Astrocyte of the cerebellum (primary cell): Measurements from ENCODE around the gene SPATA6L.

Source experiments
- DNase-seq: peaks from one replicate; pipeline ENCODE4 v3.0.0-alpha.2; 2011; ENCODE audit warnings: low read depth
- H3K4me3 ChIP-seq: 2 replicates; pipeline ENCODE4 v1.5.1; 2011; ENCODE audit warnings: mild to moderate bottlenecking, low read depth, low read length, moderate library complexity
- in situ Hi-C: cut with HindIII; loops from 2 replicates; pipeline ENCODE4 v1.10.0; 2017; ENCODE audit warnings: low sequenced_read_pairs
- TF ChIP-seq, protein P1 (sequence below): IDR thresholded peaks from 2 replicates; pipeline ENCODE4 v1.5.1; 2012; ENCODE audit warnings: low read length, low read depth, moderate library complexity, mild to moderate bottlenecking; ENCODE audit errors: missing control alignments

SPATA6L gene

DNA sequence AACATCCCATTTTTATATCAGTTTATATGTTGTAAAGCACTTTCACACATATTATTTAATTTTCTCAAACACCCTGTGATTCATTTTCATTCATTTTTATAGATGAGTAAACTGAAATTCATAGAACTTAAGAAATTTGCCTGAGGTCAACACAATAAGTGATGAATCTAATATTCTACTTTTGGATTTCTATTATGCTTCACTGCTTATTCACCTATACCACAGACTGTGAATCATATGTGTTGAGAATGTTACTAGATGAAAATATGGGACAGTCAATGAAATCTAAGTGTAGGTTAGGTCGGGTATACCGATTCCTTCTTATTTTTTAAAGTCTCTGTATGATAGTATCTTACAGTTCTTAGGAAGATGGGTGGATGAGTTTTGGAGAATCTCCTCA lies 37.8 kb upstream of the SPATA6L start:
- DNase-seq = no peak
- TF ChIP-seq, protein P1, sequence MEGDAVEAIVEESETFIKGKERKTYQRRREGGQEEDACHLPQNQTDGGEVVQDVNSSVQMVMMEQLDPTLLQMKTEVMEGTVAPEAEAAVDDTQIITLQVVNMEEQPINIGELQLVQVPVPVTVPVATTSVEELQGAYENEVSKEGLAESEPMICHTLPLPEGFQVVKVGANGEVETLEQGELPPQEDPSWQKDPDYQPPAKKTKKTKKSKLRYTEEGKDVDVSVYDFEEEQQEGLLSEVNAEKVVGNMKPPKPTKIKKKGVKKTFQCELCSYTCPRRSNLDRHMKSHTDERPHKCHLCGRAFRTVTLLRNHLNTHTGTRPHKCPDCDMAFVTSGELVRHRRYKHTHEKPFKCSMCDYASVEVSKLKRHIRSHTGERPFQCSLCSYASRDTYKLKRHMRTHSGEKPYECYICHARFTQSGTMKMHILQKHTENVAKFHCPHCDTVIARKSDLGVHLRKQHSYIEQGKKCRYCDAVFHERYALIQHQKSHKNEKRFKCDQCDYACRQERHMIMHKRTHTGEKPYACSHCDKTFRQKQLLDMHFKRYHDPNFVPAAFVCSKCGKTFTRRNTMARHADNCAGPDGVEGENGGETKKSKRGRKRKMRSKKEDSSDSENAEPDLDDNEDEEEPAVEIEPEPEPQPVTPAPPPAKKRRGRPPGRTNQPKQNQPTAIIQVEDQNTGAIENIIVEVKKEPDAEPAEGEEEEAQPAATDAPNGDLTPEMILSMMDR = no peak
- no peak overlapping the region for H3K4me3 ChIP-seq
- in situ Hi-C loops = loop anchor here (5.0 kb wide), 1 partner anchor 77 kb away; no protein-coding TSS in a partner anchor

DNA sequence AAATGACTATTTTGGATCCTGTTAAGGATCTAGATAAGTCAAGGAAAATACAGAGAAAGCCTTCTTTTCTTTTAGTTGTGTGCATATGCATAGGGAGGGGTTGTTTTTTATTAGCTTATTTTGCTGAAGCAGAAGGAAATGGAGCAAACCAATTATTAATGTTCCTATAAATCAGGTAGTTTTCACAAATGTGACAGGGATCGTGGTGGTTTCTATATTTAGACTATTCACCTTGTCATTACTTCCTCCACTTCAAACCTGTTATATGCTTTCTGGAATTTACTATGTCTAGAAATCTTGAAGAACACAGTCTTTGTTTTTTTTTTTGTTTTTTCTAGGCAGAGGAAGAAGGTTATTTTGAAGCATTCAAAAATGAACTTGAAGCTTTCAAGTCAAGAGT lies 35.2 kb upstream of the SPATA6L start:
- in situ Hi-C loops = loop anchor here (5.0 kb wide), 1 partner anchor 74 kb away; no protein-coding TSS in a partner anchor
- H3K4me3 ChIP-seq = no peak overlapping the region
- TF ChIP-seq, protein P1 = no peak

DNA sequence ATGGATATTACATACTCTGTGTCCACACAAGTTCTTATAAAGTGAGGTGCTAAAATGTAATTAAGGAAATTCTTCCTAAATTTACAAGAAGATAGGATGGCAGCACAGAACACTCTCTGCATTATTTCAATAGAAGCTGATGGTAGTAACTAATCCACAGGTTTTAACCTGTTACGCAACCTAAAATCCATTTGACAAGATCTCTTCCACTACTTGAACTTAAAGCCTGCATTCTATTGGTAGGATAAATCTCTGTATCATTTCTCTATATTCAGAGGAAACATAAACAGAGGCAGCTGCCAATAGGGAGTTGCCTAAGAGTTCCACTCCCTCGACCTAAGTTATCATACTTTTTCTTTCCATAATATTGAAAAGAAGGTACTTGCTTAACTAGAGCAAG lies 34.7 kb upstream of the SPATA6L start:
- in situ Hi-C loops = loop anchor here (5.0 kb wide), 1 partner anchor 74 kb away; no protein-coding TSS in a partner anchor
- H3K4me3 ChIP-seq = no peak overlapping the region
- no peak for DNase-seq
- TF ChIP-seq, protein P1 = no peak

More for the DNA sequence above, 35.2 kb upstream of the SPATA6L start:
- DNase-seq = no peak

DNA sequence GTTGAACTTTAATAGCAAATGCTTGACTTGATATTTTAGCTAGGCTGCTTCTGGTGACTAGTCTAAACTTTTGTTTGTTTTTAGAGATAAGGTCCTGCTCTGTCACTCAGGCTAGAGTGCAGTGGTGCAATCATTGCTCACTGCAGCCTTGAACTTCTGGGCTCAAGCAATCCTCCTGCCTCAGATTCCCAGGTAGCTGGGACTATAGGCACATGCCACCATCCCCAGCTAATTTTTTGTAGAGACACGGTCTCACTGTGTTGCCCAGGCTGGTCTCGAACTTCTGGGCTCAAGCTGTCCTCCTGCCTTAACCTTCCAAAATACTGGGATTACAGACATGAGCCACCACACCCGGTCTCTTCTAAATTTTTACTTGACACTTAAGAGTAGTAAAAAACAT lies 33.8 kb upstream of the SPATA6L start:
- no peak overlapping the region for H3K4me3 ChIP-seq
- in situ Hi-C loops = loop anchor here (5.0 kb wide), 1 partner anchor 73 kb away; no protein-coding TSS in a partner anchor
- DNase-seq = no peak

DNA sequence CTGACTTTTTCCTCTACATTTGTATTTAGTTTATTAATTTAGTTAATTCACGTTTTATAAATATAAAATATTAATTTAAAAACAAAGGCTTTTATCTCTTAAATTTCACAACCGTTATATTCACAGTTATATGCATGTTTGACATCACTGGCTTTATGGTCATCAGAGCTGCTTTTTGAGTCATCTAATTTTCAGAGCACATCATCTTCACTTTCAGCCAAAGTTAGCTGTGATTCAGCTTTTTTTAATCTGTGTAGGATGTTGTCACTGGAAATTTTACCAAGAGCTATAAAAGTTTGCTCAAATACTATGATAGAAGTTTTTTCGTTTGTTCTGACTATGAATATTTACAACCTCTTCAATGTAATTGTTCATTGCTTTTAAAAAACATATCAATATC lies 25.5 kb upstream of the SPATA6L start:
- DNase-seq = no peak
- in situ Hi-C loops = no loop called here
- H3K4me3 ChIP-seq = no peak overlapping the region
- TF ChIP-seq, protein P1 = no peak

More for the DNA sequence above, 33.8 kb upstream of the SPATA6L start:
- TF ChIP-seq, protein P1 = no peak

DNA sequence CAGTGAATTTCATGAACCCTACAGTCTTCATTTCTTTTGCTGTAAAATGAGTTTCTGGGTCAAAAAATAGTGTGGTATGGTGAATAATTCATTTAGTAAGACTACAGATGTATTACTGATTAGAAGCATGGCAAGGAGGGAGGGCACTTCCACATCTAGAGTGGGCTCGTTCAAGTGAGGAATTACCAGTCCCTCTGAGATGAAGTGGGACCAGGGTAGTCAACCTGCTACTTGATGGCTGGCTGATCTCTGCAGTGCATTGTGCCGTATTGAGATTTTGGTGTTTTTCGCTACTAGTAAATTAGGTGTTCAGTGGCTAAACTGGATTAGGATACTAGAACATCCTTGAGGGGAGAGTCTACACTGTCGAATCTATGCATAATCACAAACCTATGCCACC lies 23.9 kb upstream of the SPATA6L start:
- DNase-seq = no peak
- TF ChIP-seq, protein P1 = no peak
- no peak overlapping the region for H3K4me3 ChIP-seq
- in situ Hi-C loops = no loop called here
